ENCODE data around the gene AUTS2.

The AUTS2 gene

GRCh38 chr7:70580161-70580560, 981.9 kb downstream of the AUTS2 start:
- no peak overlapping the region for H3K4me3 ChIP-seq (ENCODE audit: low read depth, low read length)
- no peak for DNase-seq (ENCODE audit: low read depth)
- TF ChIP-seq CTCF (IDR thresholded peaks at IDR 0.05; ENCODE audit: control insufficient read depth, extremely low read depth, insufficient read depth), result no peak

GRCh38 chr7:70582927-70583895, 984.9 kb downstream of the AUTS2 start:
- DNase-seq (ENCODE audit: low read depth), result no peak
- TF ChIP-seq CTCF (IDR thresholded peaks at IDR 0.05; ENCODE audit: control insufficient read depth, extremely low read depth, insufficient read depth), result no peak
- H3K4me3 ChIP-seq (ENCODE audit: low read depth, low read length), result no peak overlapping the region

- H3K4me3 ChIP-seq (ENCODE audit: low read depth, low read length), result no peak overlapping the region
- TF ChIP-seq CTCF (IDR thresholded peaks at IDR 0.05; ENCODE audit: control insufficient read depth, extremely low read depth, insufficient read depth), result no peak
- DNase-seq (ENCODE audit: low read depth), result no peak
Observed at GRCh38 chr7:70583965-70584883, 985.9 kb downstream of the AUTS2 start.

- TF ChIP-seq CTCF (IDR thresholded peaks at IDR 0.05; ENCODE audit: control insufficient read depth, extremely low read depth, insufficient read depth), result no peak
- no peak overlapping the region for H3K4me3 ChIP-seq (ENCODE audit: low read depth, low read length)
- DNase-seq (ENCODE audit: low read depth), result no peak
Observed at GRCh38 chr7:70585071-70585470, 986.8 kb downstream of the AUTS2 start.

- DNase-seq (ENCODE audit: low read depth), result no peak
- no peak overlapping the region for H3K4me3 ChIP-seq (ENCODE audit: low read depth, low read length)
- TF ChIP-seq CTCF (IDR thresholded peaks at IDR 0.05; ENCODE audit: control insufficient read depth, extremely low read depth, insufficient read depth), result no peak
Observed at GRCh38 chr7:70586822-70587221, 988.5 kb downstream of the AUTS2 start.

- DNase-seq (ENCODE audit: low read depth), result no peak
- no peak for TF ChIP-seq CTCF (IDR thresholded peaks at IDR 0.05; ENCODE audit: control insufficient read depth, extremely low read depth, insufficient read depth)
- no peak overlapping the region for H3K4me3 ChIP-seq (ENCODE audit: low read depth, low read length)
Observed at GRCh38 chr7:70587739-70588138, 989.5 kb downstream of the AUTS2 start.

Measured in LNCaP clone FGC (cell line).